ENCODE results near the gene UBE2L3.
A peak's percentile ranks its signal among the peaks of the same experiment; 100 is the strongest.
"Not testable (repeated sequence)": the region's sequence is repeated elsewhere in the genome, so short reads cannot be mapped to it uniquely, and the experiment has no call there.

Gene UBE2L3

DNA sequence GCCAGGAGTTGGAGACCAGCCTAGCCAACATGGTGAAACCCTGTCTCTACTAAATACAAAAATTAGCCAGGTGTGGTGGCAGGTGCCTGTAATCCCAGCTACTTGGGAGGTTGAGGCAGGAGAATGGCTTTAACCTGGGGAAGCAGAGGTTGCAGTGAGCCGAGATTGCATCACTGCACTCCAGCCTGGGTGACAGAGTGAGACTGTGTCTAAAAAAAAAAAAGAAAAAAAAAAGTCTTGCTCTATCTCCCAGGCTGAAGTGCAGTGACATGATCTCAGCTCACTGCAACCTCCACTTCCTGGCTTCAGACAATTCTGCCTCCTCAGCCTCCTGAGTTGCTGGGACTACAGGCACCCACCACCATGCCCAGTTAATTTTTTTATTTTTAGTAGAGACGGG is 69.9 kb downstream of the UBE2L3 start:
- H3K4me1 ChIP-seq (ENCODE audit: control insufficient read depth, insufficient read depth, low read length); H3K4me3 ChIP-seq (ENCODE audit: insufficient read depth, low read depth, low read length); H3K9me3 ChIP-seq (ENCODE audit: control insufficient read depth, low read length); H3K27ac ChIP-seq (ENCODE audit: insufficient read depth, low read depth, low read length, poor library complexity, severe bottlenecking); H3K36me3 ChIP-seq (ENCODE audit: control insufficient read depth, insufficient read depth, low read length); H3K27me3 ChIP-seq (ENCODE audit: control insufficient read depth, insufficient read depth, low read length, poor library complexity, severe bottlenecking): not testable (repeated sequence)
- 85 to 97% methylated on average over 2 of the region's 2 CpGs for WGBS, 2 experiments

DNA sequence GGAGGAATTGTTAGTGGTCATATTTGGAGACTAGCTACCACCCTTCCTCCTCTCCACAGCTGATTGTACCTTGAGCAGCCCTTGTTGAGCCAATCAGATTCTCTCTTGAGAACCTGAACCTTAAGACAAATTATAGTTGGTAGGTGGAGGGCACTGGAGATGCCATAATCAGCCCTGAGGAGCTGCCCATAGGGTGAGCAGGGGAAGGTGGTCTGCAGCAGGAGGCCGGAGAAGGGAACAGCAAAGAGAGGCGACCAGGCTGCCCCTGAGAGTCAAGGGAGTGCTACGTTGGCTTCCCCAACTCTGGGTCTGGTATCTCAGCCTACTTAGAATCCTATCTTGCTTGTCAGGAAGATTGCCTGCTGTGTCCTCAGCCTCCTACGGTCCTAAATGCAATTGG is 71.8 kb downstream of the UBE2L3 start:
- H3K27me3 ChIP-seq (ENCODE audit: control insufficient read depth, insufficient read depth, low read length, poor library complexity, severe bottlenecking): peaks cover 8% of the 10 kb centered on the region
- H3K27ac ChIP-seq (ENCODE audit: insufficient read depth, low read depth, low read length, poor library complexity, severe bottlenecking): no peak overlapping the region
- H3K4me3 ChIP-seq (ENCODE audit: insufficient read depth, low read depth, low read length): no peak overlapping the region
- H3K4me1 ChIP-seq (ENCODE audit: control insufficient read depth, insufficient read depth, low read length): peaks cover 3% of the 10 kb centered on the region
- no peaks in the 10 kb centered on the region for H3K36me3 ChIP-seq (ENCODE audit: control insufficient read depth, insufficient read depth, low read length)
- H3K9me3 ChIP-seq (ENCODE audit: control insufficient read depth, low read length): no peaks in the 10 kb centered on the region
- WGBS, 2 experiments: 84 to 86% methylated on average over 4 of the region's 4 CpGs

DNA sequence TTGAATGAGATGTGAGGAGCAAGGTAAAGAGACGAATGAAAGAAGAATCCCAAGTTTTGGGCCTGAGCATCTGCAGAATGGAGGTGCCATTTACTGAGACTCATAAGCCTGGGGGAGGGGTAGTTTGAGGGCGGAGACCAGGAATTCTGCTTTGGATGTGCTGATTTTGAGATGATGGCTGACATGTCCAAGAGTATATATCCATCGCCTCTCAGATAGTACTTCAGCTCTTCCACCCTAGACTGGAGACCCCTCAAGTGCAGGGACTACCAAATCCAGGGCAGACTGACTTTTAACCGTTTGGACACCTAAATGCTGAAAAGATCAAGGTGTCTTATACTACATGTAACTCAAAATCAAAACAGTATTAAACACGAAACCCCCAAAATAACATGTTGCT is 73.3 kb downstream of the UBE2L3 start:
- 91 to 93% methylated on average over 5 of the region's 5 CpGs for WGBS, 2 experiments
- Histone ChIP-seq H3K9me3 (ENCODE audit: control insufficient read depth, low read length) (no peaks in the 10 kb centered on the region), H3K4me1 (ENCODE audit: control insufficient read depth, insufficient read depth, low read length) (peaks cover 3% of the 10 kb centered on the region), H3K27ac (ENCODE audit: insufficient read depth, low read depth, low read length, poor library complexity, severe bottlenecking) (no peak overlapping the region), H3K36me3 (ENCODE audit: control insufficient read depth, insufficient read depth, low read length) (peaks cover 4% of the 10 kb centered on the region), H3K27me3 (ENCODE audit: control insufficient read depth, insufficient read depth, low read length, poor library complexity, severe bottlenecking) (peaks cover 8% of the 10 kb centered on the region), H3K4me3 (ENCODE audit: insufficient read depth, low read depth, low read length) (no peak overlapping the region)

DNA sequence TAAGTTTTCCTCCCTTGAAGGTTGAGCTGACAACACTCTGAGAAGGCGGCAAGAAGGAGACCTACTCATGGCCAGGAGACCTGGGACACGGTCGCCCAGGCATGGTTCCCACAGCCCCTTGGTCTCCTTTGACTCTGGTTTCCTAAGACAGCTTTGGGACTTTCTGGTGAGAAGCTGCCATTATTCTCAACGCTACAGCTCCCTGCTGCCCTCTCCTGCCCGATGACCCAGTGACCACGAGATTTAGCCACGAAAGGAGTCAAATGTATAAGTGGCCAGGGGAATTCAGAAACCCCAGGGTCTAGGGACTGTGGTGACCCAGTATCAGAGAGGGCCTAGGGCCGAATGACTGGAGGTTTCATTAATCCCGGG is 73.9 kb downstream of the UBE2L3 start:
- Histone ChIP-seq H3K27ac (ENCODE audit: insufficient read depth, low read depth, low read length, poor library complexity, severe bottlenecking) (no peak overlapping the region), H3K27me3 (ENCODE audit: control insufficient read depth, insufficient read depth, low read length, poor library complexity, severe bottlenecking) (peaks cover 8% of the 10 kb centered on the region)

DNA sequence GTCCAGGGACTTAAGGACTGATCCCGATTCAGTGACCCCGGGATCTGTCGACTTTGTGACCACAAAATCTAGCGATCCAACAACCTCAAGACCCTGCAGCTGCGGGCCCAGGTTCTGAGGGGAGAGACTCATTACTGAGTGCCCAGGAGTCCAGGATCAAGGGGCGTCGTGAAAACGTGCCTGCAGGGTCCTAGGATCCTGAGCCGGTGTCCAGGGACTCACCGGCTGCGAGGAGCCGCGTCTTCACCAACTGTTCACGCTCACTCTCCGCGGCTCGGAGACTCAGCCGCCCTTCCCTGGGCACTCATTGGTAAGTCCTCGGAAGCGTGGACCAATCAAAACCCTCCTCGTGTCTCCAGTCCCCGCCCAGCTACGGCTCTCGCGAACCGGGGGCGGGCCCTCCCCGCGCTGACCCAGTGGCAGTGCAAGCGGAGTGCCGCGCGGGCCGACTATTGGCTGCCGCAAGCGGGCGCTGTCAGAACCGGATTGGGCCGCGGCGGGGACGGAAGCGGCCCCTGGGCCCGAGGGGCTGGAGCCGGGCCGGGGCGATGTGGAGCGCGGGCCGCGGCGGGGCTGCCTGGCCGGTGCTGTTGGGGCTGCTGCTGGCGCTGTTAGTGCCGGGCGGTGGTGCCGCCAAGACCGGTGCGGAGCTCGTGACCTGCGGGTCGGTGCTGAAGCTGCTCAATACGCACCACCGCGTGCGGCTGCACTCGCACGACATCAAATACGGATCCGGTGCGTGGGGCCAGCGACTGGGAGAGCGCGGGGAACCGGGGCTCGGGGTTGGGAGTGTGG is 74.5 kb downstream of the UBE2L3 start, which contains the start of gene SDF2L1:
Gene SDF2L1 (plus strand): TSS at position 514 of the 795 bp plus-strand sequence. CDS start 35 bp downstream, at position 549.
- H3K36me3 ChIP-seq (ENCODE audit: control insufficient read depth, insufficient read depth, low read length): peaks cover 4% of the 10 kb centered on the region
- peaks cover 8% of the 10 kb centered on the region for H3K27me3 ChIP-seq (ENCODE audit: control insufficient read depth, insufficient read depth, low read length, poor library complexity, severe bottlenecking)
- peak within 1 kb of the TSS; percentile 16 for H3K27ac ChIP-seq (ENCODE audit: insufficient read depth, low read depth, low read length, poor library complexity, severe bottlenecking)
- WGBS, 2 experiments: 1% methylated on average over 76 of the region's 76 CpGs
- peaks cover 4% of the 10 kb centered on the region for H3K4me1 ChIP-seq (ENCODE audit: control insufficient read depth, insufficient read depth, low read length)
- peak within 1 kb of the TSS; percentile 63 for H3K4me3 ChIP-seq (ENCODE audit: insufficient read depth, low read depth, low read length)
- H3K9me3 ChIP-seq (ENCODE audit: control insufficient read depth, low read length): no peaks in the 10 kb centered on the region

More for the DNA sequence above, 73.9 kb downstream of the UBE2L3 start:
- 9 to 11% methylated on average over 9 of the region's 9 CpGs for WGBS, 2 experiments
- peaks cover 3% of the 10 kb centered on the region for H3K4me1 ChIP-seq (ENCODE audit: control insufficient read depth, insufficient read depth, low read length)
- no peaks in the 10 kb centered on the region for H3K9me3 ChIP-seq (ENCODE audit: control insufficient read depth, low read length)
- peak overlapping the region; percentile 63 for H3K4me3 ChIP-seq (ENCODE audit: insufficient read depth, low read depth, low read length)
- peaks cover 4% of the 10 kb centered on the region for H3K36me3 ChIP-seq (ENCODE audit: control insufficient read depth, insufficient read depth, low read length)

DNA sequence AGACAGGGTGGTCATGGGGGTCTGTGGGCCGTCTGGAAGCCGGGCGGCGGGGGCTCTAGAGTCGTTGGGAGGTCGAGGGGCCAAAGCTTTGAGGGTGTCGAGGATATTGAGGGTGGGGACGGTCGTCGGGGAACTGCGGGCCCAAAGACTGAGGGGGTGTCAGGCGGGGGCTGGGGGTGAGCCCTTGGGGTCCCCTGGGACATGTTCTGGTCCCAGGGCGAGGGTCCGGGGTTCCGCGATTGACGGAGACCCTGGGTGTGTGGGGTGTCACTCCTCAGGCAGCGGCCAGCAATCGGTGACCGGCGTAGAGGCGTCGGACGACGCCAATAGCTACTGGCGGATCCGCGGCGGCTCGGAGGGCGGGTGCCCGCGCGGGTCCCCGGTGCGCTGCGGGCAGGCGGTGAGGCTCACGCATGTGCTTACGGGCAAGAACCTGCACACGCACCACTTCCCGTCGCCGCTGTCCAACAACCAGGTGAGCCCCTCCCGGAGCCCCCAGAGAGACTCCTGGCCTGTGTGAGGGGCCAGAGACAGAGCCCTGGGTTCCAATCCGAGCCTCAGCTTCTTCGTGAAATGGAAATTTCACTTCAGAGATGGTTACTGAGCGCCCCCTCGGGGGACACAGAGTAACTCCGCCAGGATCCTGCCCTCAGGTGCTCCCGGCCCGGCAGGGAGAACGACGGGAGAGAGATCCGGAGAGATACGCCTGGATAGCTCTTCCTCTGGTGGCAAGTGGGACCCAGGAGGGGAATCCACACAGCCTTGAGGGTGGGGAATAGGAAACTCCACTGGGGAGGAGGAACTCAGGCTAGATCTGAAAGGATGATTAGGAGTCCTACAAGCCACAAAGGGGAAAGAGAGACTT is 75.3 kb downstream of the UBE2L3 start:
- Histone ChIP-seq H3K4me1 (ENCODE audit: control insufficient read depth, insufficient read depth, low read length) (peaks cover 6% of the 10 kb centered on the region), H3K36me3 (ENCODE audit: control insufficient read depth, insufficient read depth, low read length) (peaks cover 4% of the 10 kb centered on the region), H3K4me3 (ENCODE audit: insufficient read depth, low read depth, low read length) (peak overlapping the region; percentile 63), H3K27me3 (ENCODE audit: control insufficient read depth, insufficient read depth, low read length, poor library complexity, severe bottlenecking) (peaks cover 8% of the 10 kb centered on the region), H3K27ac (ENCODE audit: insufficient read depth, low read depth, low read length, poor library complexity, severe bottlenecking) (peak overlapping the region; percentile 16), H3K9me3 (ENCODE audit: control insufficient read depth, low read length) (no peaks in the 10 kb centered on the region)
- 2 to 3% methylated on average over 56 of the region's 56 CpGs for WGBS, 2 experiments

DNA sequence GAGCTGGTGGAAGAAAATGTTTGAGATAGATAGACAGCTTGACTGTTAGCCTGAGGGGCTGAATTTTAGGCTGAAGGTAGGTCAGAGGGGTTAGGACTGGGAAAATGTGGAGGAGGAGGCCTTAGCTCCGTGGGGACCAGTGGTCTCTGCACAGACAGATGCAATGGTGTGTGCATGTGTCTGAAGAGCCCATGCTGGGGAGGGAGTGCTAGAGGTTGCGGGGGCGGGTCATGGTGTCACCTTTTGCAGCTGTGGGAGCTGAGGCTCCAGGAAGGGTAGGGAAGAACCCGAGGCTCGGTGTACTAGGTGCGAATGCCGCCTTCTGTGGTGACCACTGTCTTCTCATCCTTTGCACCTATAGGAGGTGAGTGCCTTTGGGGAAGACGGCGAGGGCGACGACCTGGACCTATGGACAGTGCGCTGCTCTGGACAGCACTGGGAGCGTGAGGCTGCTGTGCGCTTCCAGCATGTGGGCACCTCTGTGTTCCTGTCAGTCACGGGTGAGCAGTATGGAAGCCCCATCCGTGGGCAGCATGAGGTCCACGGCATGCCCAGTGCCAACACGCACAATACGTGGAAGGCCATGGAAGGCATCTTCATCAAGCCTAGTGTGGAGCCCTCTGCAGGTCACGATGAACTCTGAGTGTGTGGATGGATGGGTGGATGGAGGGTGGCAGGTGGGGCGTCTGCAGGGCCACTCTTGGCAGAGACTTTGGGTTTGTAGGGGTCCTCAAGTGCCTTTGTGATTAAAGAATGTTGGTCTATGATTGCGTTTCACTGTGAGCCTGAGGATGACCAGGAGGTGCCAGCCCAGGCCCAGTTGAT is 76.2 kb downstream of the UBE2L3 start:
- H3K27ac ChIP-seq (ENCODE audit: insufficient read depth, low read depth, low read length, poor library complexity, severe bottlenecking): no peak overlapping the region
- H3K4me3 ChIP-seq (ENCODE audit: insufficient read depth, low read depth, low read length): no peak overlapping the region
- H3K9me3 ChIP-seq (ENCODE audit: control insufficient read depth, low read length): no peaks in the 10 kb centered on the region
- peaks cover 4% of the 10 kb centered on the region for H3K36me3 ChIP-seq (ENCODE audit: control insufficient read depth, insufficient read depth, low read length)
- WGBS, 2 experiments: 94 to 96% methylated on average over 22 of the region's 22 CpGs
- peaks cover 8% of the 10 kb centered on the region for H3K27me3 ChIP-seq (ENCODE audit: control insufficient read depth, insufficient read depth, low read length, poor library complexity, severe bottlenecking)
- peaks cover 6% of the 10 kb centered on the region for H3K4me1 ChIP-seq (ENCODE audit: control insufficient read depth, insufficient read depth, low read length)

DNA sequence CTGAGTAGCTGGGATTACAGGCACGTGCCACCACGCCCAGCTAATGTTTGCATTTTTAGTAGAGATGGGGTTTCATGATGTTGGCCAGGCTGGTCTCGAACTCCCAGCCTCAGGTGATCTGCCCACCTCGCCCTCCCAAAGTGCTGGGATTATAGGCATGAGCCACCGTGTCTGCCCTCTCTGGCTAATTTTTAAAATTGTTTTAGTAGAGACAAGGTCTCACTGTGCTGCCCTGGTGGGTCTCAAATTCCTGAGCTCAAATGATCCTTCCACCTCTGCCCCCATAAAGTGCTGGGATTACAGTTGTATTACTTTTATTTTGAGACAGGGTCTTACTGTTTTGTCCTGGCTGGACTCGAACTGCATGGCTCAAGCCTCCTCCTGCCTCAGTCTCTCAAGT is 78.0 kb downstream of the UBE2L3 start:
- not testable (repeated sequence) for H3K4me1 ChIP-seq (ENCODE audit: control insufficient read depth, insufficient read depth, low read length); H3K36me3 ChIP-seq (ENCODE audit: control insufficient read depth, insufficient read depth, low read length); H3K9me3 ChIP-seq (ENCODE audit: control insufficient read depth, low read length); H3K27ac ChIP-seq (ENCODE audit: insufficient read depth, low read depth, low read length, poor library complexity, severe bottlenecking); H3K27me3 ChIP-seq (ENCODE audit: control insufficient read depth, insufficient read depth, low read length, poor library complexity, severe bottlenecking); H3K4me3 ChIP-seq (ENCODE audit: insufficient read depth, low read depth, low read length)
- 93 to 94% methylated on average over 6 of the region's 6 CpGs for WGBS, 2 experiments

DNA sequence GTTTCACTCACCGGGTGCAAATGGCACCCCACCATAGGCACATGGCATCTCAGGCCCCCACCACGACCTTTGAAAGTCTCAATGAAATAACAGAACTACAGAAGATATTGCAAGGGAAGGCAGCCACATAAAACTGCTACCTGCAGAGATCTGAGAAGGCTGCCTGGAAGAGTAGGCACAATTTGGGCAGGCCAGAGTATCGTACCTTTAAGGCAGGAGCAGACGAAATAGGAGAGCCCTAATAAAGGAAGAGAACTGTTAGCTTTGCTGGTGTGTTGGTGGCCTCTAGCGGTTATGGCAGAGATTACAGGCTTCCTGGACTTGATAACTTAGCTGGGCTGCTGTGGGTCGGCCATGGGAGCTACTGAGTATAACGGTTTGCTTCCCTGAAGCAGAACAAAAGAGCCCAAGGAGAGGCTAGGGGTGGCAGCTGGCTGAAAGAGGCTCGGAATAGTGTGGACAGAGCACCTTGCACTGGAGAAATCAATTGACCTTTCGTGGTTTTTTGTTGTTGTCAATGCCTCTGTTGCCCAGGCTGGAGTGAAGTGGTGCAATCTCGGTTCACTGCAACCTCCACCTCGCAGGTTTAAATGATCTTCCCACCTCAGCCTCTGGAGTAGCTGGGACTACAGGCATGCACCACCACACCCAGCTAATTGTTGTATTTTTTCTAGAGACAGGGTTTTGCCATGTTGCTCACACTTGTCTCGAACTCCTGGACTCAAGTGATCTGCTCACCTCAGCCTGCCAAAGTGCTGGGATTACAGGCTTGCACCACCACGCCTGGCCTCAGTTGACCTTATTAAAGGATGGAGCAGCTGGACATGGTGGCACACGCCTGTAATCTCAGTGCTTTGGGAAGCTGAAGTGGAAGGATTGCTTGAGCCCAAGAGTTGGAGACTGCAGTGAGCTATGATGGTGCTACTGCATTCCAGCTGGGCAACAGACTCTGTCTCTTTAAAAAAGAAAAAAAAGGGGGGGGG is 79.4 kb downstream of the UBE2L3 start:
- peaks cover 8% of the 10 kb centered on the region for H3K27me3 ChIP-seq (ENCODE audit: control insufficient read depth, insufficient read depth, low read length, poor library complexity, severe bottlenecking)
- no peak overlapping the region for H3K4me3 ChIP-seq (ENCODE audit: insufficient read depth, low read depth, low read length)
- no peaks in the 10 kb centered on the region for H3K9me3 ChIP-seq (ENCODE audit: control insufficient read depth, low read length)
- no peak overlapping the region for H3K27ac ChIP-seq (ENCODE audit: insufficient read depth, low read depth, low read length, poor library complexity, severe bottlenecking)
- 67 to 68% methylated on average over 14 of the region's 14 CpGs for WGBS, 2 experiments
- peaks cover 11% of the 10 kb centered on the region for H3K4me1 ChIP-seq (ENCODE audit: control insufficient read depth, insufficient read depth, low read length)
- H3K36me3 ChIP-seq (ENCODE audit: control insufficient read depth, insufficient read depth, low read length): peaks cover 4% of the 10 kb centered on the region
